NCI-H1436 treated with DMSO at 0.1 percent for 48 hours (cell line): ENCODE data around the gene RIMBP2.

Experiments
- DNase-seq: peaks from one replicate; lab custom pipeline; 2025; lab: John Stamatoyannopoulos, UW

RIMBP2 gene

DNA sequence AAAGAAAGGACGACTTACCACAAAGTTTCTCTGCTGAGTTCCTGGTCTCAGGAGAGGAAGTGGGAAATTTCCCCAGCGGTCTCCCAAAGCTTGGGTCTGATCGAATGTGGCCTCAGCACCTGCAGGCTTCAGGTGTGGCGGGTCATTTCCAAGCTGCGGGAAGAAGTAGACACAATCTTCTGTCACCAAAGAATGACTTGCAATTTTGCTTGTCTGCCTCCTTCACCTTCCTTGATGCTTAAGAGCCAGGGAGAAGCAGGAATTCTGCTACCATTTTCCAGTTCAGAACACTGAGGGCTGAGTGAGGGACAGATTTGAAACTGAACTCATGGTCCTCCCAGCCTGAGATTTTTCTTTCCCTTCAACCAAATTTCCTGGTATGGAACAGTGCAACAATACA lies 87.8 kb downstream of the RIMBP2 start:
- no peak for DNase-seq

DNA sequence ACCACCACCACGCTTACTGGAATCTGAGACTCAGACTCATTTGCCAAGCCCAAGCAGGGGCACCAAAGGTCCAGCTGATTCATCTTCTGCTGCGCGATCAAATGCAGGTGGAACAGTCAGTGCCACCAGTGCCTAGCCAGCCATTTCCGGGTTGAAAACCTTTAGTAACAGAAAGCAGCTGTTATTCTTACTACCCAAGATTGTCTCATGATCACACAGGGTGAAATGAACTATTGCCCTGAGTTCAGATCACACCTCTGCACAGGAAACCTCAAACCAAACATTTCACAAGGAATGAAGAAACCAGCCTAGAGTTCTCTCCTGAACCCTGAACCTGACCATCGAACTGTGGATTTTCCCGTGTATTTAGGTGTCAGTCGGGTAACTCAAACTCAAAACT lies 88.9 kb downstream of the RIMBP2 start:
- DNase-seq = no peak

DNA sequence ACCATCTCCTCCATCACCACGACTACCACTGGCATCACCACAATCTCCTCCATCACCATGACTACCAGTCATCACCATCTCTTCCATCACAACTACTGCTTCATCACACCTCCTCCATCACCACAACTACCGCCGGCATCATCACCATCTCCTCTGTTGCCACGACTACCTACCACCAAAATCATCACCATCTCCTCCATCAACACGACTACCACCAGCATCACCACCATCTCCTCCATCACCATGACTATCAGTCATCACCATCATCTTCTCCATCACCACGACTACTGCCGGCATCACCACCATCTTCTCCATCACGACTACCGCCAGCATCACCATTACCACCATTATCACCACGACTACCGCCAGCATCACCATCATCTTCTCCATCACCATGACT lies 89.5 kb downstream of the RIMBP2 start:
- no peak for DNase-seq

DNA sequence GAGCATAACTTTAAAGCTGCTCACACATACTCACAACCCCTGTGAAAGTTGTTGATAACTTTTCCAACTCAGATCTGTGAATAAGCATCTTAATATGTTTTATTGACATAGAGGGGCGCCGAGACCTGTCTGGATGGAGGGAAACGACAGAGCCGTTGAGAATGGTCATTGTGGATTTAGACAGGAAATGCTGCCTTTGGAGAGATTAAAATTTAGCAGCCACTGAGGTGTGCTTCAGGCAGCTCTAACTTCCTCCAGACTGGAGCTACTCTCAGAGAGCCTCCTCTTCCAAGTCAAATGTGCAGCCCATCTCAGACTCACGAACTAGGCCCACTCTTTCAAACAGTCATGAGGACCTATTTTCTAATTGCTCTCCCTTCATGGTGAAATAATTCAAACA lies 90.9 kb downstream of the RIMBP2 start:
- no peak for DNase-seq

DNA sequence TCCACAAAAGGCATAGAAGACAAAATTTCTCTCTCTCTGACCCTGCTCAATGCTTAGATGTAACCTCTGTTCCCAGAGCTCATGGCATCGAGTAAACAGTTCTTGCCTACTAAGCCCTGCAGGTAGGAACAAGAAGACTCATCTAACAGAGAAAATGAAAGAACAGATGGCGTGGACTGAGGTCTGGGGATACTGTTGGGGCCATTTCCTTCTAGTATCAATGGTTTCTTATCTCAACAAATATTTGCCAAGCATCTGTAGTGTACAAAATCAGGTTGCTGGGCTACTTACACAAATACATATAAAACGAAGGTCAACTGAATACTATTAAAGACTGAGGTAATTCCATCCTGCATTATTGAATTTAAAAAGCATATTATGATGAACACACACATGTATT lies 93.3 kb downstream of the RIMBP2 start:
- DNase-seq = no peak

DNA sequence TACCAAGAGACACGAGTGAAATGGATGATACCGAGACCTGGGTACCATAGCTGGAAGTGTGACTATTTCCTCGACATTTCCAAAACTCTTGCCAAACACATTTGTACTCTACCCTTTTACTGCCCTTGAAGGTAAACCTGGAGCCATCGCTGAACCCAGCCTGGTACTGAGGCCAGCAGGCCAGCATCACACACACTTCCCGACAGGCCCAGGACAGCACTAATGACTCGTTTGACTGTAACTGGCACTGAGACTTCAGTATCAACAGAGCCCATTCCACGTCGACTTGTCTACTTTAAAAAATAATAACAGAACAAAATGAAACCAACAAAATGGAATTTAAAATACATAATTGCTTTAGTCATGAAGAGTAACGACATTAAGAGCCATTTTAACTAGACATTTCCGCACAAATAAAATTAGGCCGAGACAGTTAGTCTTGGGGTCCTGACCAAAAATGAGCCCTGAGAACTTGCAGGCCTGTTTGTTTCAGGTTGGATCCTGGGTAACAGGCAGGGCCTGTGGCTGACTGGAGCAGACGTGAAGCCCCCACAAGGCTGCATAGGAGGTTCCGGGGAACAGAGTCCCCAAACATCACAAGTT lies 94.3 kb downstream of the RIMBP2 start:
- DNase-seq = no peak

DNA sequence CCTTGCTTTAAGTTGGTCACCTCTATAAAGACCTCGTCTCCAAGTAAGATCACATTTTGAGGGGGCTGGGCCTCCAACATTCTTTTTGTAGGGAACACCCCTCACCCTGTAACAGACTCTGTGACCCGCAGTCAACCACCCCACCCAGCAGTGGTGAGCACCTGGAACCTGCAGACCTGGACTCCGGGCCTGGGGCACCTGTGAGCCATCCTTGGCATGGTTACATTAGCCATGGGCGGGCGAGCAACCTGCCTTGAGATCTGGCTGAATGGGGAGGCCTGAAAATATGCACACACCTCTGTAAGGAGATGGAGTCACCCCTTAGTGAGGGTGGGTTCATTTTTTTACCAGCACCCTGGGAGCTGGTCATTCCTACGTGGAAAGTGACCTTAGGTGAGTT lies 95.3 kb downstream of the RIMBP2 start:
- DNase-seq = no peak

DNA sequence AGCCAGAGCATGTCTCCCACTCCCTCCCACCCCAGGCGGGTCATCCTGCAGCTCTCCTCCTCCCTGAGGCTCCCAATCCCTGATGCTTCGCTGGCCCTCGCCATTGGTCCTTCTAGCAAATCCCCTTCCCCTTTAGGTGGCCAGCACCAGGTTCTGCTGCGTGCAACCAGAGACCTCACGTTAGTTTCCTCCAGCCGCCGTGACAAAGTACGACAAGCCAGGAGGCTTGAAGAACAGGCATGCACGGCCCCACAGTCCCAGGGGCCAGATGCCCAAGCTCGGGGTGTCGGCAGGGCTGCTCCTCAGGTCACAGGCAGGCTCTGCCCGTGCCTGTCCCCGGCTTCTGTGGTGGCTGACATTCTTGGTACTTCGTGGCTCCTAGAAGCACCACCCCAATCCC lies 95.8 kb downstream of the RIMBP2 start:
- no peak for DNase-seq

DNA sequence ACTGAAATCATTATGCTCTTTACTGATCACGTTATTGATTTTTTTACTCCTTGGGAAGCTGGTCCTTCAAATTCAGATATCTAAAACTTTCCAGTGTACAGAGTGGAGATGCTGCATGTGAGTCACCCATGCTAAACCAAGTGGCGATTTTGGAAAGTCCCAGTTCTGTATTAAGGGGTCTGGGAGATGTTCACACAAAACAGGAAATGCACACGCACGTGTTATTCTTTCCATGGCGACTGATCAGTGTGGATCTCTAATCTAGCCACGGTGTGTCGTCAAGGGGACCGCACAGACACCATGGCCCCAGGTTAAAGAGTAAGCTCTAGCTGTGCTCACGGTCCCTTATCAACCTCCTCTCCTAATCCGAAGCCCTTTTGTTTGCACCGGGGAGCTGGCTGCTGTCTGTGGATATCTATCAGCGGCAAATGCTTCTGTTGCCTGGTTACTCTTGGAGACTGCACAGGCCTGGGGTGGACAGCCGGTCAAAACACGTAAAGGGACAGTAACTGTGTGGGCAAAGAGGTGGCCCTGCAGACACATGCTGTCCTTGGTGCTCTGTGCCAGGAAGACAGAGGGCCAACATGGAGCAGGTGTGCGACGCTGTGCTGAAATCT lies 96.6 kb downstream of the RIMBP2 start:
- DNase-seq = no peak

DNA sequence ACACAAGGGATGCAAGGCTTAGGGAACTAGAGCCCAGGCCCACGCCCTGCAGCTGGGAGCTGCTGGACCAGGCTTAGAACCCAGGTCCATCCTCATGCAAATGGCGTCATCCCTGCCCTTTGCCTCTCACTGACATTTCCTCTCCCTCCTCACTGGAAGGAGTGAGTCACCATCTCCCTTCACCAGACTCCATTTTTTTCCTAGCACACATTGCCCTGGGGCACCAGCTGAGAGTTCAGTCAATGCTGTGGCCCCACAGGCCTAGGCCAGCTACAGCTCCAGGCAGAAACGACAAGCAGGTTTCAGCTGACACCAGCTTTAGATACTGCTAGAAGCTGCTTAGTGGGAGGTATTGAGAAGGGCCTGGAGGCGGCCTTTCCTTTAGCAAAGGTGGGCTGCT lies 98.9 kb downstream of the RIMBP2 start:
- DNase-seq = no peak

DNA sequence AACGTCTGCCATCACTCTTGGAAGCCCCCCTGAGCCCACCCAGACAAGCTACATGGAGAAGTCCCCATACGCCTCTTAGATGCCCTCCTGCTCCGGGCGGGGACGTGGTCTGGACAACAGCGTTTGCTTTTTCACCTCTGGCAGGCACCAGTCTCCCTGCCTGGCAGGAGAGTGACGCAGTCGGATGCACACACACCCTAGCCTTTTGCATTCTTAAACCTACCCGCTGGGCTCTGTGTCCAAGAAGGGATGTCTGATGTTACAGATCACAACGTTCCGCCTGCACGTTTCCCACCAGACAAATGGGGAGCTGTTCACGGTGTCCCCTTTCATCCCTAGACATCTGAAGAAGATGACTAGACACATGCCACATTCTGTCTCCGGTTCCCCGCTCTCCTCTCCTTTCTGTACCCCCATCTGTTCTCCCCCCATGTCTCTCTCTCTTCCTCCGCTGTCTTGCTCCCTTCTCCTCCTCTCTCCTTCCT lies 100.2 kb downstream of the RIMBP2 start:
- no peak for DNase-seq

DNA sequence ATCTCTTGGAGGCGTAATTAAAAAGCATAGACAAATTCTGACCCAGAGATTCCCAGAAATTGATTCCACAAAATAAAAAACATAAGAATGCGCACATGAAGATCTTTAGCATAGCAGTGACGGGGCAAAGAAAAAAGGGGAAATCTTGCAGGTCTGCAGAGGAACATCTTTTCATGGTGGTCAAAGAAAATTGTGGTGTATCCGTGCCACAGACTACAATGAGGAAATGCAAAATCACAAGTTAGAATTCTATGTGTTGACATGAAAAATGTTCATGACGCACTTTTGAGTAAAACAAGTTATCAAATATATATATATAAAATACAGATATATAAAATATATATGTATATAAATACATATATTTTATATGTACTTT lies 101.6 kb downstream of the RIMBP2 start:
- no peak for DNase-seq

DNA sequence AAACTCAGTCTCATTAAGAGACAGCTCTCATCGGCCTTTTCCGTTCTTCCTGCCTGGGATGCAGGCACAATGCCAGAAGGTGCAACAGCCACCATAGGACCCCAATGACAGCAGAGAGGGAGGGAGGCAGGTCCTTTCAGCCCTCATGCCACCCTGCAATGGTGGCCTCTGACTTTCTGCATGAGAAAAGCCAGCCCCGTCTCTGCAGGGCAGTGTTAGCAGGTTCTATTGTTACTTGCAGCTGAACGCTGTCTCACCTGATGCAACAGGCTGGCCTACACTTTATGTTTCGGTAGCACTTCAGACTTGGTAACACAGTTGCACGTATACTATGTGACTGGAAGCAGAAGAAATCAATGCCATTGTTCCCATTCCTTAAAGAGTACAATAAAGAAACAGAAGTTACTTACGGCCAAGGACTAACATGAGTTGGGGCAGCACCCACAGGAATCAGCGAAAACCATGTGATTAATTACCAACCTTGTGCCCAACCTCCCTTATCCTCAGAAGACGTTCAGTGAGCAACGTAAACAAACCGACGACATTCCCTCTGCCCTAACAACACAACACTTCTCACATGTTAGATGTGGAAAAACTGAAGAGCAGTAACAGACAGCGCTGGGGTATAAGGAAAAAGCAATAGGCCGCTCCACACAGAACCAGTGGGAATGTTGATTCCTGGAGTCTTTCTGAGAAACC lies 102.1 kb downstream of the RIMBP2 start:
- no peak for DNase-seq

DNA sequence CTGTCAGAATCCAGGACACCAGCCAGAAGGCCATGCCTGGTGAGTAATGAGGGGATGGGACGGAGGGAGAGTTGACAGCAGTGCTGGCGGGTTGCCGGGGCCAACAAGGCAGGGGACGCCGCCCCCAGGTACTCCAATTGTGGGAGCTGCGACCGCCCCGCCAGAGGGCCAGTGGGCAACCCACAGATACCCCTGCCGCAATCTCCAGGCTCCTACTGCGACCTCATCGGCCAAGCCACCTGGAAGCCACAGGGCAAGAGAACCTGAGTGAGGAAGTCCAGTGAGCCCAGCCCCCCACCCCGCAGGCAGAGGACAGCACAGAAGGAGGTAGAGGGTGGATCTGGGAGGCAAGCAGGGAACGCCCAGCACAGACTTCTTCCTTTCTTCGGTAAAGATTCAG lies 103.0 kb downstream of the RIMBP2 start:
- no peak for DNase-seq

DNA sequence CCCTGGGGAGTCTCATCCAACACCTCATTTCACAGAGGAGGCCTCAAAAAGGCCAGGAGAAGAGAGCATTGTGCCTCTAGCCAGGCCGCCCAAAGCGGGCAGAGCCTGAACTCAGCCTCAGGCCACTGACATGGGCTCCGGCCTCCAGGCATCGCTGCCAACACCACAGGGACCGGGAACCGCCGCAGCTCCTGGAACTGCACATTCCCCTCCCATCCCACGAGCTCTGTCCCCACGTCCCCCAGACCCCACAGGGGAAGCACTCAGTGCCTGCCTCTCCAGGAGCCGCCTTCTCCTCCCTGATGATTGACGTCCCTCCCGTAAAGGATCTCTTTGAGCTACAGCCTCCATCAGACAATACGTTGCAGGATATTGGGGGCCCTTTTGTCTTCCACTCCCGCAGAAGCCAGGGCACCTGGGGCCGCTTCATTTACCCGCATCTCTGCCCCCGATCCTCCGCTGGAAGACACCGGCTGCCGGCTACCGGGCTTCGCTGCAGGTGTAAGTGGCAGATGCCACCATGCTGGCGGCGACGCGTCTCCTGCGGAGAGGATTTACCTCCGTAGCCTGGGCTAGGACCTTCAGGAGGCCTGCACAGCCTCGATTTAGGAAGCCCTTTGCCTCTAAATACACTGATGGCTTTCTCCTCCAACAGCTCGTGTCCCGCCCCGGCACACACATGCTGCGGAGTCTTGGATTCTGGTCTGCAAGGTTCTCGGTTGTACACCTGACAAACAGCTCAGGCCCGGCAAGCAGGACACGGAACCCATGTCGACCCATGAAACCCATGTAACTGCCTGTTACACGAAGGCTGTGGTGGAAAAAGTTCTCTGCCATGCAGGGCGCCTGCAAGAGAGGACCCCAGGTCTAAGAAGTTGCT lies 104.8 kb downstream of the RIMBP2 start:
- no peak for DNase-seq

DNA sequence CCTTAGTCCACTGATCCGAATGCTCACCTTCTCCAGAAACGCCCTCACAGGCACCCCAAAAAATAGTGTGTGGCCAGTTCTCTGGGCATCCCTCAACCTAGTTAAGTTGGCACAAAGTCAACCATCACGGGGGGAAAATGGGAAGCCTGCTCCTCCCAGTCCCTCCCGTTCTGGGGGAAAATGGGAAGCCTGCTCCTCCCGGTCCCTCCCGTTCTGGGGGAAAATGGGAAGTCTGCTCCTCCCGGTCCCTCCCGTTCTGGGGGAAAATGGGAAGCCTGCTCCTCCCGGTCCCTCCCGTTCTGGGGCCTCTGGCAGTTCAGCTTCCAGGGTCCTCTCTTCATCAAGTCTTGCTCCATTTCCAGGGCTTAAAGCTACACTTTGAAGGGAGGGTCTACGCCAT lies 106.1 kb downstream of the RIMBP2 start:
- DNase-seq = no peak

DNA sequence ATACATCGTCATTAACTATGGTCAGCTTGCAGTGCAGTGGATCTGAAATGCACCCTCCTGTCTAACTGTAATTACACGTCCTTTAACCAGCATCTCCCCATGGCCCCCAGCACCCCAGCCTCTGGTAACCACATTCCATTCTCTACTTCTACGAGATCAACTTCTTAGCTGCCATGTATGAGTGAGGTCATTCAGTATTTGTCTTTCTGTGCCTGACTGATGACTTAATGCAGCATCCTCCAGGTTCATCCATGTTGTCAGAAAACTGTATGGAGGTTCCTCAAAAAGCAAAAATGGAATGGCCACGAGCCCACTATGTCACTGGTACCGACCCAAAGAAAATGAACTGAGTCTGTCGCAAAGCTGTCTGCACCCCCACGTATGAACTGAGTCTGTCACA lies 107.3 kb downstream of the RIMBP2 start:
- no peak for DNase-seq

DNA sequence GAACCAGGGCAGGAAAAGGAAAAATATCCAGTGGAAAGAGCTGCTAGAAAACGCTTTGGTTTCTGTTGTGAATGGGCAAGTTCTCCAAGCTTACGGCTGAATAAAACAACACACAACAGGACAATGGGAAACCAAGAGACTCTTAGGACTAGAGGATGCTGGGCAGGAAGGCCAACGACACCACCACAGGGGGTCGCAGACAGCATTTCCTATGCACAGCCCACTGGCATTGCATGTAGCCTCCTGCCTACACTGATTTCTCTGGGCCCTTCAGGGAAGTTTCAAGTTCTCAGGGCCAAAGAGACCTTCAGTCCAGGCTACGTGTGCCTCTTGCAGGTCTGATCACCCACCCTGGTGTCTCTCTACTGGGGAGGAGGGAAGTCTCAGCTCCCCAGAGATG lies 108.0 kb downstream of the RIMBP2 start:
- no peak for DNase-seq

DNA sequence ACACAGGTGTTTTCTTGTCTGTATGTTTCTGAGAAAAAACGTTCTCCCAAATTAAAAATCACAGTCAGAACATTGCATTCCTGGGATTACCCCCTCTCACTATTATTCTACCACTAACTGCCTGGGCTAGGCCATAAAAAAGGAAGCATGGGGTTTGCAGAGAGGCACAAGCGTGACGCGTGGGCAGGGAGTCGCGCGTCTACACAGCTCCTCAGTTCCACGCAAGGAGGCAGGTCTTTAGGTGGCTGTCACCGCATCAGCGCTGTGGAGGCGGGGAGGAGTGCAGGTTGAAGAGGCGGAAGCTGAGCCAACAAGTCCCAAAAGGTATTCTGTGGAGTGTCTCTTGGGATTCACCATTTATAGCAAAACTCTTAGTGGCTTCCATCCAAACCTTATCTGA lies 109.9 kb downstream of the RIMBP2 start:
- DNase-seq = peak; percentile 37

DNA sequence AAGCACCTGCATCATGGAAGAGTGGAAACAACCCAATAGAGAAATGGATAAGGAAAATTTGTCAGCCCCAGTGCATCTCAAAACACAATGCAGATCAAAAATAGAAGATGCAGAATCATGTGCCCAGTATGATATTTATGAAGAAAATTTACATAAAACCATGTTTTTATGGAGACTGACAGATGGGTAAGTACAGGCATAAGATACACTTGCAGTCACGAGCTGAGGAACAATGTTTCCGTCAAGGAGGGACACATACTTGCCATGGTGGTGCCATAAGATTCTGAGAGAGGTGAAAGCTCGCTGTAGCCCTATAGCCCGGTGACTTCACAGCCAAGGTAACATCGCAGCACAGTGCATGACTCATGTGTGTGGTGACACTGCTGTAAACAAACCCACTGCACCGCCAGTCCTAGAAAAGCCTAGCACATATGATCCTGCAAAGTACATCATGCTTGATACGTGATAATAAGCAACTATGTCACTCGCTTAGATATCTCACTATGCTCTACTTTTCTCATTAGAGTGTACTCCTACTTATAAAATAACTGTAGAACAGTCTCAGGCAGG lies 112.6 kb downstream of the RIMBP2 start:
- DNase-seq = no peak

DNA sequence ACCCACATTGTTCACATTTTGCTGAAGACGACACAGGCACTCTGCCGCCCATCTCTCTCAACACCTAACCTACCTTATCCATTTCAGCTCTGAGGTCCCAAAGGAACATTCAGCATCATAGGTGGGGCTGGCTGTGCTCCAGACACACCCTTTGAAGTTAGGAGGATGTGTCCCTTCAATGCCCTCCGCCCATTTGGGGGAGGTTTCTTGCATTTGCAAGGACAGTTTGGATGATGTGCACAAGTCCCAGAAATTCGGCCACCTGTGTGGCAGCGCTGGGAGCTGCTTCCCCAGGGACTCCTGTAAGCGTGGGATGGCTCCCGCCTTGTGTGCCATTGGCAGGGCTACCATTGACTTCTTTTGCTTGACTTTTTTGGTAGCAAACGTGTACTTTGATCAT lies 113.8 kb downstream of the RIMBP2 start:
- DNase-seq = no peak

DNA sequence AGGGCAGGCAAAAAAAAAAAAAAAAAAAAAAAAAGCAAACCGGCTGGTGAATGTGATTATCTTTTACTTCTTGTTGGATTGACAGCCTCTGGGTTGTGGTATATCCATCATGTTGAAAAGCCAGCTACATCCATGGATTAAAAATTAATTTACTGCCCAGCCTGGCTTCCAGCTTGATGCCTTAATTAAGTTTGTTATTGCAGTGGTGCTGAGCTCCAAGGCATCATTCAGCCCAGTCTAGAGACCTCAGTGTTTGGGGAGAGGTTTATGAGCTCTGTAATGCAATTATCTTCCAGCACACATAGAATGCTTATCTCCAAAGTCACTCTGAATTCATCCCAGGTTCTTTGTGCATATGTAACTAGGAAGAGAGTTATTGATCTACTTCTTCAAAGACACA lies 114.8 kb downstream of the RIMBP2 start:
- DNase-seq = no peak
